H1 (cell line): ENCODE results near the gene DNER. TPM values are rescaled to one million over a fixed set of nuclear protein-coding genes. Genes with fewer than 3 reads are reported as not detected.

ENCODE experiments used
- CTCF ChIA-PET: fragments of 300-600 bp; sonication (Branson Sonifier 250); formaldehyde crosslinking; loops from one replicate; lab custom pipeline; 2021; ENCODE audit not compliant: partially characterized antibody; lab: Charles Lee
- POLR2A ChIA-PET: fragments of 300-600 bp; sonication (Branson Sonifier 250); formaldehyde crosslinking; loops from one replicate; lab custom pipeline; 2021; ENCODE audit warnings: inconsistent platforms; ENCODE audit not compliant: partially characterized antibody; lab: Charles Lee
- DNase-seq, 2 experiments: peaks; one replicate each; pipeline versions ENCODE4 v3.0.0 to v3.0.0-alpha.2; 2010 to 2022; ENCODE audit warnings: low spot score in 2 of 2, low read depth in 1 of 2, mixed read lengths in 1 of 2
- FAIRE-seq: peaks from 2 replicates; lab custom pipeline; 2011; peaks lifted over from hg19 to GRCh38; lab: Jason Lieb, UNC
- H2AFZ ChIP-seq: 2 replicates; pipeline ENCODE4 v1.8.1; 2012; ENCODE audit warnings: low read length, inconsistent platforms
- H2AK5ac ChIP-seq: 2 replicates; pipeline ENCODE4 v1.6.1; 2013; ENCODE audit warnings: low read depth, low read length
- H2BK120ac ChIP-seq: replicated peaks from 2 replicates; pipeline ENCODE3; 2013; ENCODE audit warnings: low read depth, low read length, inconsistent platforms
- H2BK12ac ChIP-seq: 2 replicates; pipeline ENCODE4 v1.6.1; 2013; ENCODE audit warnings: low read depth, low read length
- H2BK15ac ChIP-seq: 2 replicates; pipeline ENCODE4 v1.6.1; 2013; ENCODE audit warnings: low read length
- H2BK20ac ChIP-seq: 2 replicates; pipeline ENCODE4 v1.6.1; 2013; ENCODE audit warnings: low read length
- H2BK5ac ChIP-seq: 2 replicates; pipeline ENCODE4 v1.6.1; 2013; ENCODE audit warnings: low read depth, low read length
- H3K14ac ChIP-seq: 2 replicates; pipeline ENCODE4 v1.6.1; 2013; ENCODE audit warnings: inconsistent platforms; ENCODE audit not compliant: insufficient read length
- H3K18ac ChIP-seq: 2 replicates; pipeline ENCODE4 v1.6.1; 2013; ENCODE audit warnings: low read length; ENCODE audit errors: extremely low read depth
- H3K23ac ChIP-seq: 2 replicates; pipeline ENCODE4 v1.6.1; 2013; ENCODE audit warnings: inconsistent platforms; ENCODE audit not compliant: insufficient read length
- H3K23me2 ChIP-seq: 2 replicates; pipeline ENCODE4 v1.6.1; 2013; ENCODE audit warnings: low read depth, low read length
- H3K27ac ChIP-seq: 2 replicates; pipeline ENCODE4 v1.6.1; 2011; ENCODE audit warnings: low read depth, low read length, inconsistent platforms
- H3K27me3 ChIP-seq, 4 experiments: replicated peaks in 1 of 4; 1 replicate in 1 of 4; 2 replicates in 3 of 4; pipeline versions ENCODE4 v1.6.1 to v1.8.1; 2011 to 2013; ENCODE audit warnings: low read length in 3 of 4, mild to moderate bottlenecking in 3 of 4, inconsistent platforms in 2 of 4, mixed read lengths in 2 of 4, moderate library complexity in 1 of 4; ENCODE audit not compliant: control insufficient read depth in 3 of 4, insufficient read depth in 3 of 4; ENCODE audit errors: extremely low read depth in 1 of 4
- H3K36me3 ChIP-seq, 4 experiments: 2 replicates each; pipeline versions ENCODE4 v1.6.1 to v1.8.1; 2011 to 2013; ENCODE audit warnings: mild to moderate bottlenecking in 4 of 4, low read length in 3 of 4, moderate library complexity in 2 of 4, control low read depth in 1 of 4, inconsistent platforms in 1 of 4; ENCODE audit not compliant: insufficient read depth in 4 of 4, control insufficient read depth in 2 of 4
- H3K4ac ChIP-seq: replicated peaks from 2 replicates; pipeline ENCODE3; 2013; ENCODE audit warnings: low read length, low read depth, mixed read lengths, inconsistent platforms; ENCODE audit not compliant: insufficient read length
- H3K4me1 ChIP-seq, 4 experiments: replicated peaks in 1 of 4; 1 replicate in 1 of 4; 2 replicates in 3 of 4; pipeline versions ENCODE4 v1.6.1 to v1.8.1; 2011 to 2013; ENCODE audit warnings: low read length in 3 of 4, inconsistent platforms in 2 of 4, mixed read lengths in 1 of 4; ENCODE audit not compliant: insufficient read depth in 4 of 4, control insufficient read depth in 3 of 4
- H3K4me2 ChIP-seq, 2 experiments: 2 replicates each; pipeline versions ENCODE4 v1.6.1 to v1.8.1; 2011 to 2013; ENCODE audit warnings: low read depth in 2 of 2, low read length in 2 of 2, control low read depth in 1 of 2, inconsistent platforms in 1 of 2, mild to moderate bottlenecking in 1 of 2; ENCODE audit not compliant: insufficient read depth in 1 of 2
- H3K4me3 ChIP-seq, 4 experiments: fragments of 200-600, 300-600 bp in 1 of 4; sonication (generic), shearing (Covaris generic), sonication (Bioruptor Twin) in 1 of 4; 2 replicates each; pipeline versions ENCODE4 v1.5.1 to v1.8.1; 2011 to 2016; ENCODE audit warnings: low read length in 4 of 4, low read depth in 3 of 4, control low read depth in 2 of 4, inconsistent platforms in 2 of 4, mild to moderate bottlenecking in 2 of 4, mixed read lengths in 1 of 4, moderate library complexity in 1 of 4; ENCODE audit not compliant: insufficient read depth in 2 of 4; ENCODE audit errors: extremely low read depth in 1 of 4
- H3K56ac ChIP-seq: replicated peaks from 2 replicates; pipeline ENCODE3; 2013; ENCODE audit warnings: low read depth, mild to moderate bottlenecking, mixed read lengths, low read length, inconsistent platforms; ENCODE audit not compliant: insufficient read length
- H3K79me1 ChIP-seq: 2 replicates; pipeline ENCODE4 v1.6.1; 2013; ENCODE audit warnings: low read depth, low read length, control low read depth
- H3K79me2 ChIP-seq, 2 experiments: 2 replicates each; pipeline versions ENCODE4 v1.6.1 to v1.8.1; 2012 to 2013; ENCODE audit warnings: low read length in 2 of 2, mild to moderate bottlenecking in 2 of 2, inconsistent platforms in 1 of 2; ENCODE audit not compliant: insufficient read depth in 2 of 2, control insufficient read depth in 1 of 2
- H3K9ac ChIP-seq, 4 experiments: replicated peaks in 1 of 4; 1 replicate in 1 of 4; 2 replicates in 3 of 4; pipeline versions ENCODE4 v1.6.1 to v1.8.1; 2011 to 2013; ENCODE audit warnings: low read depth in 3 of 4, low read length in 3 of 4, control low read depth in 2 of 4, mild to moderate bottlenecking in 2 of 4, moderate library complexity in 2 of 4, inconsistent platforms in 1 of 4; ENCODE audit errors: extremely low read depth in 1 of 4
- H3K9me3 ChIP-seq, 2 experiments: 2 replicates each; pipeline versions ENCODE4 v1.6.1 to v1.8.1; 2012 to 2013; ENCODE audit warnings: mild to moderate bottlenecking in 2 of 2, moderate library complexity in 2 of 2, control low read depth in 1 of 2, inconsistent platforms in 1 of 2, low read depth in 1 of 2, low read length in 1 of 2, mixed read lengths in 1 of 2; ENCODE audit not compliant: insufficient read depth in 2 of 2
- H4K20me1 ChIP-seq, 2 experiments: replicated peaks in 1 of 2; 2 replicates each; pipeline versions ENCODE3 to v1.8.1; 2011 to 2013; ENCODE audit warnings: inconsistent platforms in 2 of 2, low read length in 2 of 2, mild to moderate bottlenecking in 1 of 2; ENCODE audit not compliant: insufficient read depth in 2 of 2, control insufficient read depth in 1 of 2
- H4K5ac ChIP-seq: 2 replicates; pipeline ENCODE4 v1.6.1; 2013; ENCODE audit warnings: low read length, low read depth, mixed read lengths, inconsistent platforms; ENCODE audit not compliant: insufficient read length
- H4K8ac ChIP-seq: 2 replicates; pipeline ENCODE4 v1.8.0; 2013; ENCODE audit warnings: mild to moderate bottlenecking, moderate library complexity, low read length, inconsistent platforms; ENCODE audit not compliant: insufficient read depth; ENCODE audit errors: extremely low read depth
- H4K91ac ChIP-seq: replicated peaks from 2 replicates; pipeline ENCODE3; 2013; ENCODE audit warnings: low read length, mixed read lengths, inconsistent platforms; ENCODE audit not compliant: insufficient read length
- CHD1 ChIP-seq: IDR thresholded peaks from 2 replicates; pipeline ENCODE4 v1.6.1; 2012; ENCODE audit warnings: low read depth, low read length, improper control_type of control experiment
- GABPA ChIP-seq: IDR thresholded peaks from 2 replicates; pipeline ENCODE4 v1.6.1; 2011; ENCODE audit warnings: mild to moderate bottlenecking, low read length, moderate library complexity, borderline replicate concordance; ENCODE audit not compliant: insufficient read depth
- HDAC2 ChIP-seq, 2 experiments: fragments of 300-600 bp in 1 of 2; sonication (generic) in 1 of 2; IDR thresholded peaks; 2 replicates each; pipeline ENCODE4 v1.6.1; 2011 to 2012; ENCODE audit warnings: low read depth in 2 of 2, low read length in 2 of 2, mild to moderate bottlenecking in 2 of 2, moderate library complexity in 2 of 2, borderline replicate concordance in 1 of 2, inconsistent platforms in 1 of 2
- HDAC6 ChIP-seq: IDR thresholded peaks from one replicate; pipeline ENCODE4 v1.7.1; 2012; ENCODE audit warnings: low read depth, mild to moderate bottlenecking, inconsistent platforms, low read length, moderate library complexity
- JUN ChIP-seq: IDR thresholded peaks from 2 replicates; pipeline ENCODE4 v1.6.1; 2011; ENCODE audit warnings: low read depth, mild to moderate bottlenecking, improper control_type of control experiment, low read length
- PHF8 ChIP-seq: fragments of 200-600 bp; sonication (generic); conservative IDR thresholded peaks from 2 replicates; pipeline ENCODE4 v1.7.1; 2012; ENCODE audit warnings: low read depth, mild to moderate bottlenecking, inconsistent platforms, low read length, moderate library complexity
- POLR2AphosphoS5 ChIP-seq: IDR thresholded peaks from 2 replicates; pipeline ENCODE4 v1.6.1; 2011; ENCODE audit warnings: low read depth, low read length
- RFX5 ChIP-seq: IDR thresholded peaks from 2 replicates; pipeline ENCODE4 v1.6.1; 2011; ENCODE audit warnings: low read depth, low read length, improper control_type of control experiment, borderline replicate concordance
- SIX5 ChIP-seq: IDR thresholded peaks from 2 replicates; pipeline ENCODE4 v1.6.1; 2011; ENCODE audit warnings: mild to moderate bottlenecking, low read depth, low read length
- TAF7 ChIP-seq: optimal IDR thresholded peaks from 2 replicates; pipeline ENCODE3; 2011; ENCODE audit warnings: low read depth, mild to moderate bottlenecking, inconsistent platforms, low read length, moderate library complexity, borderline replicate concordance
- TBP ChIP-seq: IDR thresholded peaks from 2 replicates; pipeline ENCODE4 v1.6.1; 2011; ENCODE audit warnings: low read depth, low read length, improper control_type of control experiment
- WGBS, 2 experiments: shearing (Covaris generic) in 1 of 2; methylation state at CpG; one replicate each; pipeline versions ENCODE4 v1.1.6 to v1.1.7; 2013 to 2015; ENCODE audit warnings: low lambda C conversion rate in 2 of 2, mixed read lengths in 2 of 2, inconsistent platforms in 1 of 2, low coverage in 1 of 2, missing lambda C conversion rate in 1 of 2; ENCODE audit not compliant: insufficient replicate concordance in 2 of 2, insufficient coverage in 1 of 2, insufficient read length in 1 of 2; ENCODE audit errors: extremely low coverage in 1 of 2, missing lambda C conversion rate in 1 of 2; 5-methylcytosine and 5-hydroxymethylcytosine counted together
- polyA plus RNA-seq, 7 experiments: library from polyadenylated mRNA; depleted of rRNA in 3 of 7; stranded (reverse) in 5 of 7; unstranded in 2 of 7; fragments of >200 nt in 5 of 7; fragments of 200-250 nt in 2 of 7; gene quantifications; 1 replicate in 5 of 7; 2 replicates in 1 of 7; 4 replicates in 1 of 7; pipeline versions ENCODE4 v1.2.1 to v1.2.3, GENCODE V29; 2011 to 2013; ENCODE audit warnings: missing spikeins in 2 of 7, mixed read lengths in 2 of 7
- total RNA-seq: library from RNA; stranded (reverse); fragmentation: NEBNext Ultra II Directional; extraction: Animal tissue kit (Norgen Biotek cat#: 25700); gene quantifications from 2 replicates; pipeline ENCODE4 v1.2.1, GENCODE V29; 2021
- TF ChIP-seq, protein P1 (sequence below): IDR thresholded peaks from 2 replicates; pipeline ENCODE4 v1.6.1; 2012; ENCODE audit warnings: low read length, inconsistent platforms

Gene DNER
- total and polyA plus RNA-seq, 2 of the 8 experiments (the other 6 are each of a cell fraction or from before 2014, with no cell fraction given): 6.8 to 16.3 TPM

DNA sequence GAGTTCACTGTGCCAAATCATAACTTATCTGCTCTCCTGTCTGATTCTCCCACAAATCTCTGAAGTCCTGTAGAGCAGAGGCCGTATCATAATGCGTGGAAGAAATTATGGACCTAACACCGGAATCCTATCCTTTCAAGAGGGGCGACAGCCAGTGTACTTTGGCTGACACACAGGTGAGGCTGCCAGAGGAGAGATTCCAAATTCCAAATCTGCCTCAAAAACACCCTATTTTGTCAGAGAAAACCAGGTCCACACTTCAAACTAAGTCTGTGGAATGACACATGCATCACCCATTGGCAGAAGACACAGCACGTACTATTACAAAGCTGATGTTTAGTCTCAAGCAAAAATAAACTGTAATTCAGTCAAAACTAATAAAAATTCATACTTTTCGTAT, 304.1 kb downstream of the DNER start:
- Histone ChIP-seq H3K23ac (no peak overlapping the region), H3K9me3 (no peaks in the 10 kb centered on the region; a peak in 2 of 4 replicates), H2BK120ac (no peak overlapping the region), H3K27ac (no peak overlapping the region), H3K14ac (no peak overlapping the region), H3K36me3 (no peaks in the 10 kb centered on the region; a peak in 1 of 8 replicates), H3K79me2 (no peaks in the 10 kb centered on the region), H3K18ac (no peak overlapping the region), H2BK20ac (peak overlapping the region; percentile 29; the same call in 1 of the 2 replicates), H2BK5ac (peak overlapping the region; percentile 53; the same call in 1 of the 2 replicates), H2AFZ (no peak overlapping the region), H2BK15ac (no peak overlapping the region), H2AK5ac (no peak overlapping the region), H3K4me2 (peak overlapping the region in 1 of 2 experiments; percentile 4; a peak in 1 of 4 replicates), H4K8ac (no peak overlapping the region), H3K27me3 (no peaks in the 10 kb centered on the region), H3K4me3 (no peak overlapping the region), H4K20me1 (no peaks in the 10 kb centered on the region), H3K4ac (no peak overlapping the region), H3K9ac (no peak overlapping the region), H3K79me1 (no peaks in the 10 kb centered on the region), H2BK12ac (peak overlapping the region; percentile 72; the same call in 1 of the 2 replicates), H4K5ac (no peak overlapping the region), H4K91ac (no peak overlapping the region), H3K4me1 (peaks cover 2 to 10% (median 6%) of the 10 kb centered on the region in 4 experiments; a peak in 5 of 7 replicates), H3K23me2 (no peaks in the 10 kb centered on the region), H3K56ac (no peak overlapping the region)
- DNase-seq (no peak), FAIRE-seq (no peak)
- CTCF ChIA-PET: interaction anchor here (0.8 to 1.0 kb wide), 2 partner anchors 9 to 68 kb away, joined by 3 read pairs; no protein-coding TSS in a partner anchor
- POLR2A ChIA-PET: no interaction called here
- 79% methylated on average over 6 of the region's 6 CpGs; no CpG with 5 or more reads in 1 of the 2 experiments for WGBS, 2 experiments
- TF ChIP-seq, protein P1, sequence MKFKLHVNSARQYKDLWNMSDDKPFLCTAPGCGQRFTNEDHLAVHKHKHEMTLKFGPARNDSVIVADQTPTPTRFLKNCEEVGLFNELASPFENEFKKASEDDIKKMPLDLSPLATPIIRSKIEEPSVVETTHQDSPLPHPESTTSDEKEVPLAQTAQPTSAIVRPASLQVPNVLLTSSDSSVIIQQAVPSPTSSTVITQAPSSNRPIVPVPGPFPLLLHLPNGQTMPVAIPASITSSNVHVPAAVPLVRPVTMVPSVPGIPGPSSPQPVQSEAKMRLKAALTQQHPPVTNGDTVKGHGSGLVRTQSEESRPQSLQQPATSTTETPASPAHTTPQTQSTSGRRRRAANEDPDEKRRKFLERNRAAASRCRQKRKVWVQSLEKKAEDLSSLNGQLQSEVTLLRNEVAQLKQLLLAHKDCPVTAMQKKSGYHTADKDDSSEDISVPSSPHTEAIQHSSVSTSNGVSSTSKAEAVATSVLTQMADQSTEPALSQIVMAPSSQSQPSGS: no peak
- TF ChIP-seq POLR2AphosphoS5 (no peak), SIX5 (no peak), JUN (no peak), HDAC2 (IDR thresholded peaks at IDR 0.05; ENCODE audit: borderline replicate concordance in 1 of 2, low read depth in 2 of 2, low read length in 2 of 2) (no peak), HDAC6 (no peak), TAF7 (no peak), CHD1 (no peak), RFX5 (no peak), GABPA (no peak), TBP (no peak), PHF8 (no peak)
